Esophagus muscularis mucosa (tissue), 4 donors: ENCODE measurements around the gene RNF25.

ENCODE experiments used
- EP300 ChIP-seq: sonication (generic); formaldehyde crosslinking; IDR thresholded peaks from one replicate; pipeline ENCODE4 v1.6.1; 2017; ENCODE audit warnings: antibody characterized with exemption
- POLR2AphosphoS5 ChIP-seq, 2 donors: sonication (generic); formaldehyde crosslinking; IDR thresholded peaks; one replicate each; pipeline ENCODE4 v1.6.1; 2017; ENCODE audit warnings: antibody characterized with exemption in 2 of 2
- TF ChIP-seq, protein P1 (sequence below), 3 experiments: fragments of 200-600 bp in 2 of 3; fragments of 450-650 bp in 1 of 3; sonication (generic) in 2 of 3; IDR thresholded peaks; one replicate each; pipeline ENCODE4 v1.5.1; 2017 to 2019; ENCODE audit warnings: antibody characterized with exemption in 3 of 3, mild to moderate bottlenecking in 2 of 3, moderate library complexity in 1 of 3

DNA sequence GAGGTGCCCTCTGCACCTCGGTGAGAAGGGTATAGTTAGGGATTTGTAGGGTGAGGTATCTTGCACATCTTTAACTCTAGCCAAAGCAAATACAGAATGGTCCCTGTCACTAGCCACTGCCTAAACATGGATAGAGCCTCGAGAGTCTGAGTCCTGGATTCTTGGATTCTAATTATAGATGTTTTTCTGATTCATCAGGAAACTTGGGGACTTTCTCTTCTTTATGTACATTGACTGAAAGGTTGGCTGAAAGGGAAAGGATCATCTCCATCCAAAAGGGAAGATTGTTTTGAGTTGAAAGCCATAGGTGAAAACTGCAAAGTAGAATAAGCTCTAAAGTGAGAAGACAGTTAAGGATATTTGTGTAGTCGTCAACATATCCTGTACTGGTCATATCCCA, 8.3 kb upstream of the RNF25 start:
- TF ChIP-seq POLR2AphosphoS5 (IDR thresholded peaks at IDR 0.05) (no peak), EP300 (no peak)
- TF ChIP-seq, protein P1, sequence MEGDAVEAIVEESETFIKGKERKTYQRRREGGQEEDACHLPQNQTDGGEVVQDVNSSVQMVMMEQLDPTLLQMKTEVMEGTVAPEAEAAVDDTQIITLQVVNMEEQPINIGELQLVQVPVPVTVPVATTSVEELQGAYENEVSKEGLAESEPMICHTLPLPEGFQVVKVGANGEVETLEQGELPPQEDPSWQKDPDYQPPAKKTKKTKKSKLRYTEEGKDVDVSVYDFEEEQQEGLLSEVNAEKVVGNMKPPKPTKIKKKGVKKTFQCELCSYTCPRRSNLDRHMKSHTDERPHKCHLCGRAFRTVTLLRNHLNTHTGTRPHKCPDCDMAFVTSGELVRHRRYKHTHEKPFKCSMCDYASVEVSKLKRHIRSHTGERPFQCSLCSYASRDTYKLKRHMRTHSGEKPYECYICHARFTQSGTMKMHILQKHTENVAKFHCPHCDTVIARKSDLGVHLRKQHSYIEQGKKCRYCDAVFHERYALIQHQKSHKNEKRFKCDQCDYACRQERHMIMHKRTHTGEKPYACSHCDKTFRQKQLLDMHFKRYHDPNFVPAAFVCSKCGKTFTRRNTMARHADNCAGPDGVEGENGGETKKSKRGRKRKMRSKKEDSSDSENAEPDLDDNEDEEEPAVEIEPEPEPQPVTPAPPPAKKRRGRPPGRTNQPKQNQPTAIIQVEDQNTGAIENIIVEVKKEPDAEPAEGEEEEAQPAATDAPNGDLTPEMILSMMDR (IDR thresholded peaks at IDR 0.05): no peak
